KMS-11 (cell line): Measurements from ENCODE around the gene LMTK3.
"Not testable (repeated sequence)": the region's sequence is repeated elsewhere in the genome, so short reads cannot be mapped to it uniquely, and the experiment has no call there.

ENCODE experiments used
- H2AFZ ChIP-seq: fragments of 200-600 bp; sonication (generic); 2 replicates; pipeline ENCODE4 v1.6.1; 2016; ENCODE audit warnings: antibody characterized with exemption, mixed run types, low read depth
- H3K27ac ChIP-seq: fragments of 200-600 bp; sonication (generic); 2 replicates; pipeline ENCODE4 v1.6.1; 2016; ENCODE audit warnings: mild to moderate bottlenecking, mixed run types
- H3K27me3 ChIP-seq: fragments of 200-600 bp; sonication (generic); 2 replicates; pipeline ENCODE4 v1.6.1; 2017; ENCODE audit warnings: mild to moderate bottlenecking, low read depth, mixed run types, moderate library complexity; ENCODE audit not compliant: insufficient read depth
- H3K36me3 ChIP-seq: fragments of 200-600 bp; sonication (generic); 2 replicates; pipeline ENCODE4 v1.6.1; 2017; ENCODE audit warnings: mild to moderate bottlenecking, mixed run types; ENCODE audit not compliant: insufficient read depth
- H3K4me1 ChIP-seq: fragments of 200-600 bp; sonication (generic); 2 replicates; pipeline ENCODE4 v1.6.1; 2016; ENCODE audit warnings: mild to moderate bottlenecking, low read depth, mixed run types; ENCODE audit not compliant: poor library complexity, severe bottlenecking
- H3K4me2 ChIP-seq: fragments of 200-600 bp; sonication (generic); 2 replicates; pipeline ENCODE4 v1.7.0; 2016; ENCODE audit warnings: mild to moderate bottlenecking, mixed run types
- H3K4me3 ChIP-seq: fragments of 200-600 bp; sonication (generic); IDR thresholded peaks from 2 replicates; pipeline ENCODE4 v1.6.1; 2017; ENCODE audit warnings: low read depth, low read length, mixed read lengths; ENCODE audit not compliant: insufficient read depth
- H3K79me2 ChIP-seq: fragments of 200-600 bp; sonication (generic); 2 replicates; pipeline ENCODE4 v1.6.1; 2016; ENCODE audit warnings: low read depth, mixed run types; ENCODE audit not compliant: insufficient read depth
- H3K9ac ChIP-seq: fragments of 200-600 bp; sonication (generic); 2 replicates; pipeline ENCODE4 v1.6.1; 2016; ENCODE audit warnings: mild to moderate bottlenecking, mixed run types
- H4K20me1 ChIP-seq: fragments of 200-600 bp; sonication (generic); 2 replicates; pipeline ENCODE4 v1.6.1; 2016; ENCODE audit warnings: mild to moderate bottlenecking, mixed run types; ENCODE audit not compliant: insufficient read depth
- TF ChIP-seq, protein P1 (sequence below): fragments of 200-600 bp; sonication (generic); conservative IDR thresholded peaks from 2 replicates; pipeline ENCODE4 v1.6.1; 2017; ENCODE audit warnings: low read depth, mild to moderate bottlenecking, antibody characterized with exemption, low read length, moderate library complexity, mixed read lengths

The LMTK3 gene

DNA sequence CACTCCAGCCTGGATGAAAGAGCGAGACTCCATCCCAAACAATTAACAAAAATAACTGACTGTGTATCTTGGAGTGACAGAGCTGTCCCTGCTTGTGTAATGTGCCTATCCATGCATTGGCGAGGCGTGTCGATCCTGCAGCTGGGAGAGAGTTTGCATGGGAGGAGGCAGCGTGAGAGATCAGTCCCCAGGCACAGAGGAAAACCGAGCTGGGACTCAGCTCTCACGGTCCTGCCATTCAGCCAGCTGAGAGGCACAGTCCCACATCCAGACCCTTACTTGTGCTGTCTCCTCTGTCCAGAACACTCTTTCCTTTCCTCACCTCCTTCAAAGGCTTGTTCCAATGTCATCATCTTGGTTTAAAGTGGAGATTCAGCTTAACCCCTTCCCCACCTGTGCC lies 28.5 kb upstream of the LMTK3 start:
- TF ChIP-seq, protein P1, sequence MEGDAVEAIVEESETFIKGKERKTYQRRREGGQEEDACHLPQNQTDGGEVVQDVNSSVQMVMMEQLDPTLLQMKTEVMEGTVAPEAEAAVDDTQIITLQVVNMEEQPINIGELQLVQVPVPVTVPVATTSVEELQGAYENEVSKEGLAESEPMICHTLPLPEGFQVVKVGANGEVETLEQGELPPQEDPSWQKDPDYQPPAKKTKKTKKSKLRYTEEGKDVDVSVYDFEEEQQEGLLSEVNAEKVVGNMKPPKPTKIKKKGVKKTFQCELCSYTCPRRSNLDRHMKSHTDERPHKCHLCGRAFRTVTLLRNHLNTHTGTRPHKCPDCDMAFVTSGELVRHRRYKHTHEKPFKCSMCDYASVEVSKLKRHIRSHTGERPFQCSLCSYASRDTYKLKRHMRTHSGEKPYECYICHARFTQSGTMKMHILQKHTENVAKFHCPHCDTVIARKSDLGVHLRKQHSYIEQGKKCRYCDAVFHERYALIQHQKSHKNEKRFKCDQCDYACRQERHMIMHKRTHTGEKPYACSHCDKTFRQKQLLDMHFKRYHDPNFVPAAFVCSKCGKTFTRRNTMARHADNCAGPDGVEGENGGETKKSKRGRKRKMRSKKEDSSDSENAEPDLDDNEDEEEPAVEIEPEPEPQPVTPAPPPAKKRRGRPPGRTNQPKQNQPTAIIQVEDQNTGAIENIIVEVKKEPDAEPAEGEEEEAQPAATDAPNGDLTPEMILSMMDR: no peak

DNA sequence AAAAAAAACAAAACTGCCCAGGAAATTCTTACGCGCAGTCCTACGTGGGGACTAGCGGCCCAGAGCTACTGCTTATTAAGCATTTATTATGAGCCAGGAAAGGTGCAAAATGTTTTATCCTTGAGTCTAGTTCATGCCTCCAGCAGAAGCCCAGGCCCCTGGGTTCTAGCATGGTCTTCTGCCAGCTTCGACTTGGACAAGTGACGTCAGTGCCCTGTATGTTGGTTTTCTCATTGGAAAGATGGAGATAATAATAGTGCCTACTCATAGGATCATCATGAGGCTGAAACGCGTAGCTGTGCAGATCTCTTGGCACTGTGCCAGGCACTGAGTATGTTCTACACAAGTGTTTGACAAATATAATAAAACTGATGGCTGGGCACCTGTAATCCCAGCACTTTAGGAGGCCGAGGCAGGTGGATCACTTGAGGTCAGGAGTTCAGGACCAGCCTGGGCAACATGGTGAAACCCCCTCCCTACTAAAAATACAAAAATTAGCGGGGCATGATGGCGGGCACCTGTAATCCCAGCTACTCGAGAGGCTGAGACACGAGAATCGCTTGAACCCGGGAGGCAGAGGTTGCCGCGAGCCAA lies 28.0 kb upstream of the LMTK3 start:
- H4K20me1 ChIP-seq: no peaks in the 10 kb centered on the region
- no peak overlapping the region for H2AFZ ChIP-seq
- no peak overlapping the region for H3K4me3 ChIP-seq
- no peak overlapping the region for H3K9ac ChIP-seq
- no peak overlapping the region for H3K4me2 ChIP-seq
- no peaks in the 10 kb centered on the region for H3K79me2 ChIP-seq
- TF ChIP-seq, protein P1: no peak
- H3K36me3 ChIP-seq: no peaks in the 10 kb centered on the region
- peaks cover 33% of the 10 kb centered on the region for H3K27me3 ChIP-seq
- H3K27ac ChIP-seq: no peak overlapping the region
- no peaks in the 10 kb centered on the region for H3K4me1 ChIP-seq

More for the DNA sequence above, 28.5 kb upstream of the LMTK3 start:
- Histone ChIP-seq H3K4me1 (no peaks in the 10 kb centered on the region), H3K4me2 (no peak overlapping the region), H3K27me3 (peaks cover 29% of the 10 kb centered on the region), H3K79me2 (no peaks in the 10 kb centered on the region), H3K4me3 (no peak overlapping the region), H4K20me1 (no peaks in the 10 kb centered on the region), H2AFZ (no peak overlapping the region), H3K9ac (no peak overlapping the region), H3K36me3 (no peaks in the 10 kb centered on the region), H3K27ac (no peak overlapping the region)

DNA sequence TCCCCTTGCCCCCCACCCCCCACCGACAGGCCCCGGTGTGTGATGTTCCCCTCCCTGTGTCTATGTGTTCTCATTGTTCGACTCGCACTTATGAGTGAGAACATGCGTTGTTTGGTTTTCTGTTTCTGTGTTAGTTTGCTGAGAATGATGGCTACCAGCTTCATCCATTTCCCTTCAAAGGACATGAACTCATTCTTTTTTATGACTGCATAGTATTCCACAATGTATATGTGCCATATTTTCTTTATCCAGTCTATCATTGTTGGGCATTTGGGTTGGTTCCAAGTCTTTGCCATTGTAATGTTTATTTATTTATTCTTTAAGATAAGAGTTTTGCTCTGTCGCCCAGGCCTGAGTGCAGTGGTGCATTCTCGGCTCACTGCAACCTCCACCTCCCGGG lies 26.4 kb upstream of the LMTK3 start:
- H3K4me1 ChIP-seq, H3K27ac ChIP-seq, H3K9ac ChIP-seq, H3K4me2 ChIP-seq, H2AFZ ChIP-seq, H3K79me2 ChIP-seq, H3K4me3 ChIP-seq, H4K20me1 ChIP-seq, H3K36me3 ChIP-seq: not testable (repeated sequence)
- peaks cover 47% of the 10 kb centered on the region for H3K27me3 ChIP-seq

DNA sequence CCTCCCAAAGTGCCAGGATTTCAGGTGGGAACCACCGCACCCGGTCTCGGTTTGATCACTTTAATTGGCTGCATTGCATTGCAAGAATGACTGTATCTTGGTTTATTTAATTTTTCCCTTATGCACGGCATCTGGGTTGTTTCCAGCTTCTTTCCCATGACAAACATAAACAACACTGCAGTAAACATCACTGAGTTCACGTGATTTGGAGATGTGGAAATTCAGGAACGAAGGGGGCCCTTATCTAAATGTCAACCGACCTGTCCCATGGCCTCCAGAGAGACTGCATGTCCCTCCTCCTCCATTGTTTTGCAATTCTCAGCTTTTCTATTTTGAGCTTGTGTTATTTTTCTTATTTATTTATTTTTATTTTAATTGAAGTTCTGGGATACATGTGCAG lies 25.9 kb upstream of the LMTK3 start:
- Histone ChIP-seq H3K27me3 (peaks cover 53% of the 10 kb centered on the region), H3K4me2 (no peak overlapping the region), H3K27ac (no peak overlapping the region), H2AFZ (no peak overlapping the region), H4K20me1 (no peaks in the 10 kb centered on the region), H3K79me2 (no peaks in the 10 kb centered on the region), H3K4me1 (no peaks in the 10 kb centered on the region), H3K4me3 (no peak overlapping the region), H3K36me3 (no peaks in the 10 kb centered on the region), H3K9ac (no peak overlapping the region)
- TF ChIP-seq, protein P1: no peak

DNA sequence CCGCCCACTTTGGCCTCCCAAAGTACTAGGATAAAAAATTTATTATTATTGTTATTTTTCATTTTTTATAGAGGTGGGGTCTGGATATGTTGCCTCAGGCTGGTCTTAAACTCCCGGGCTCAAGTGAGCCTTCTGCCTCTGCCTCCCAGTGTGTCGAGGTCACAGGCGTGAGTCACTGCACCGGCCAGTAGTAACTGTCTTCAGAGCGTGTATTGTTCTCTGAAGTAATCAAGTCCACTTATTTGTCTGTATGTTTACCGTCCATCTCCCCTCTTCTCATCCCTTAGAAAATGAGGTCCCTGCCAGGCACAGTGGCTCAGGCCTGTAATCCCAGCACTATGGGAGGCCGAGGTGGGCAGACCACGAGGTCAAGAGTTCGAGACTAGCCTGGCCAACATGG lies 22.1 kb upstream of the LMTK3 start:
- H3K27me3 ChIP-seq: peaks cover 79% of the 10 kb centered on the region
- no peaks in the 10 kb centered on the region for H3K36me3 ChIP-seq
- H2AFZ ChIP-seq: no peak overlapping the region
- no peaks in the 10 kb centered on the region for H3K79me2 ChIP-seq
- H3K9ac ChIP-seq: no peak overlapping the region
- H4K20me1 ChIP-seq: no peaks in the 10 kb centered on the region
- TF ChIP-seq, protein P1: no peak
- no peak overlapping the region for H3K27ac ChIP-seq
- no peak overlapping the region for H3K4me3 ChIP-seq
- no peak overlapping the region for H3K4me2 ChIP-seq
- no peaks in the 10 kb centered on the region for H3K4me1 ChIP-seq
